Skin of body (tissue), 2 donors: ENCODE data around the gene ATP1A2. TPM values are rescaled to one million over a fixed set of nuclear protein-coding genes. Genes with fewer than 3 reads are reported as not detected.

Experiments
- DNase-seq: peaks from one replicate; lab custom pipeline; 2025; lab: John Stamatoyannopoulos, UW
- total RNA-seq: library from RNA; depleted of rRNA; stranded (reverse); fragments of >200 nt; gene quantifications from one replicate; pipeline ENCODE4 v1.2.3, GENCODE V29; 2014

Gene ATP1A2
- 20.7 TPM for total RNA-seq

GRCh38 chr1:160115545-160116282 is at the start of gene ATP1A2:
Gene ATP1A2 (plus strand): TSS chr1:160115759. CDS start chr1:160115862, 103 bp downstream.
- no peak for DNase-seq

GRCh38 chr1:160066829-160067745 is 48.5 kb upstream of the ATP1A2 start:
- no peak for DNase-seq

- no peak for DNase-seq
Observed at GRCh38 chr1:160068225-160068624, 47.3 kb upstream of the ATP1A2 start.

- no peak for DNase-seq
Observed at GRCh38 chr1:160069460-160070231, 45.9 kb upstream of the ATP1A2 start, which contains the start of gene KCNJ10. Gene KCNJ10 (minus strand): TSS chr1:160070160. CDS start chr1:160042532, 27,628 bp downstream.

GRCh38 chr1:160070243-160071163 is 45.1 kb upstream of the ATP1A2 start:
- DNase-seq: peak; percentile 50

GRCh38 chr1:160071289-160071688 is 44.3 kb upstream of the ATP1A2 start:
- DNase-seq: no peak

GRCh38 chr1:160074865-160075264 is 40.7 kb upstream of the ATP1A2 start:
- no peak for DNase-seq

GRCh38 chr1:160075836-160076235 is 39.7 kb upstream of the ATP1A2 start:
- DNase-seq: no peak

- no peak for DNase-seq
Observed at GRCh38 chr1:160076295-160076694, 39.3 kb upstream of the ATP1A2 start.

GRCh38 chr1:160077486-160077885 is 38.1 kb upstream of the ATP1A2 start:
- DNase-seq: no peak

GRCh38 chr1:160078512-160079195 is 36.9 kb upstream of the ATP1A2 start:
- DNase-seq: no peak

GRCh38 chr1:160079448-160079847 is 36.1 kb upstream of the ATP1A2 start:
- DNase-seq: no peak

- DNase-seq: no peak
Observed at GRCh38 chr1:160080381-160081100, 35.0 kb upstream of the ATP1A2 start.

- no peak for DNase-seq
Observed at GRCh38 chr1:160081261-160081936, 34.2 kb upstream of the ATP1A2 start, which contains the start of gene KCNJ9. Gene KCNJ9 (plus strand): TSS chr1:160081538. CDS start chr1:160084031, 2,493 bp downstream.

- no peak for DNase-seq
Observed at GRCh38 chr1:160082487-160082886, 33.1 kb upstream of the ATP1A2 start.

- no peak for DNase-seq
Observed at GRCh38 chr1:160082926-160083325, 32.6 kb upstream of the ATP1A2 start.

- no peak for DNase-seq
Observed at GRCh38 chr1:160083968-160084770, 31.4 kb upstream of the ATP1A2 start.
